ENCODE measurements around the gene TRPV6. TPM values are rescaled to one million over a fixed set of nuclear protein-coding genes. Genes with fewer than 3 reads are reported as not detected.

TRPV6 gene
- polyA plus RNA-seq, 3 donors from 2014 or later, result not detected

- Mint-ChIP-seq H3K4me1 (no peaks in the 10 kb centered on the region), H3K36me3 (no peaks in the 10 kb centered on the region), H3K27me3 (ENCODE audit: low read depth in 3 of 3) (peaks cover 3 to 6% (median 4%) of the 10 kb centered on the region in 3 donors), H3K4me3 (no peak overlapping the region), H3K27ac (no peak overlapping the region), H3K9me3 (no peaks in the 10 kb centered on the region)
- DNase-seq, result no peak
These were observed 12.2 kb downstream of the TRPV6 start for GRCh38 chr7:142873281-142873784.

- Mint-ChIP-seq H3K27me3 (ENCODE audit: low read depth in 3 of 3) (peaks cover 3 to 6% (median 4%) of the 10 kb centered on the region in 3 donors), H3K36me3 (no peaks in the 10 kb centered on the region), H3K9me3 (no peaks in the 10 kb centered on the region), H3K4me1 (no peaks in the 10 kb centered on the region), H3K27ac (no peak overlapping the region), H3K4me3 (no peak overlapping the region)
- no peak for DNase-seq
These were observed 13.4 kb downstream of the TRPV6 start for GRCh38 chr7:142872106-142872675.

GRCh38 chr7:142871260-142872105, 14.1 kb downstream of the TRPV6 start:
- H3K36me3 Mint-ChIP-seq, result no peaks in the 10 kb centered on the region
- H3K27me3 Mint-ChIP-seq (ENCODE audit: low read depth in 3 of 3), result peaks cover 3 to 6% (median 4%) of the 10 kb centered on the region in 3 donors
- H3K9me3 Mint-ChIP-seq, result no peaks in the 10 kb centered on the region
- no peaks in the 10 kb centered on the region for H3K4me1 Mint-ChIP-seq
- DNase-seq, result no peak
- no peak overlapping the region for H3K27ac Mint-ChIP-seq
- H3K4me3 Mint-ChIP-seq, result no peak overlapping the region

GRCh38 chr7:142870566-142871259, 14.8 kb downstream of the TRPV6 start:
- Mint-ChIP-seq H3K36me3 (no peaks in the 10 kb centered on the region), H3K27ac (no peak overlapping the region), H3K9me3 (no peaks in the 10 kb centered on the region), H3K4me3 (no peak overlapping the region), H3K4me1 (no peaks in the 10 kb centered on the region), H3K27me3 (ENCODE audit: low read depth in 3 of 3) (peaks cover 2 to 4% (median 3%) of the 10 kb centered on the region in 3 donors)
- DNase-seq, result no peak

- Mint-ChIP-seq H3K27ac (no peak overlapping the region), H3K4me1 (no peaks in the 10 kb centered on the region), H3K27me3 (ENCODE audit: low read depth in 3 of 3) (peaks cover 1 to 2% (median 2%) of the 10 kb centered on the region in 3 donors), H3K36me3 (no peaks in the 10 kb centered on the region), H3K4me3 (no peak overlapping the region), H3K9me3 (no peaks in the 10 kb centered on the region)
- no peak for DNase-seq
These were observed 15.4 kb downstream of the TRPV6 start for GRCh38 chr7:142870147-142870559.

GRCh38 chr7:142869434-142869833, 16.1 kb downstream of the TRPV6 start:
- no peaks in the 10 kb centered on the region for H3K9me3 Mint-ChIP-seq
- no peak for DNase-seq
- H3K4me3 Mint-ChIP-seq, result no peak overlapping the region
- H3K4me1 Mint-ChIP-seq, result no peaks in the 10 kb centered on the region
- no peaks in the 10 kb centered on the region for H3K36me3 Mint-ChIP-seq
- H3K27ac Mint-ChIP-seq, result no peak overlapping the region
- peaks cover 0 to 2% (median 2%) of the 10 kb centered on the region in 3 donors for H3K27me3 Mint-ChIP-seq (ENCODE audit: low read depth in 3 of 3)

GRCh38 chr7:142868986-142869415, 16.5 kb downstream of the TRPV6 start:
- no peak overlapping the region for H3K27ac Mint-ChIP-seq
- H3K4me1 Mint-ChIP-seq, result no peaks in the 10 kb centered on the region
- no peaks in the 10 kb centered on the region for H3K36me3 Mint-ChIP-seq
- H3K27me3 Mint-ChIP-seq (ENCODE audit: low read depth in 3 of 3), result peaks cover 0 to 2% (median 2%) of the 10 kb centered on the region in 3 donors
- H3K4me3 Mint-ChIP-seq, result no peak overlapping the region
- H3K9me3 Mint-ChIP-seq, result no peaks in the 10 kb centered on the region
- DNase-seq, result no peak

GRCh38 chr7:142868188-142868985, 17.2 kb downstream of the TRPV6 start:
- Mint-ChIP-seq H3K27me3 (ENCODE audit: low read depth in 3 of 3) (peaks cover 0 to 2% (median 2%) of the 10 kb centered on the region in 3 donors), H3K27ac (no peak overlapping the region), H3K36me3 (no peaks in the 10 kb centered on the region), H3K4me1 (no peaks in the 10 kb centered on the region), H3K4me3 (no peak overlapping the region), H3K9me3 (no peaks in the 10 kb centered on the region)
- no peak for DNase-seq

- Mint-ChIP-seq H3K4me3 (no peak overlapping the region), H3K9me3 (no peaks in the 10 kb centered on the region), H3K36me3 (peaks cover 0 to 4% (median 0%) of the 10 kb centered on the region in 3 donors), H3K27me3 (ENCODE audit: low read depth in 3 of 3) (peaks cover 0 to 4% (median 2%) of the 10 kb centered on the region in 3 donors), H3K4me1 (no peaks in the 10 kb centered on the region), H3K27ac (no peak overlapping the region)
- no peak for DNase-seq
These were observed 18.0 kb downstream of the TRPV6 start for GRCh38 chr7:142867398-142868187.

- H3K36me3 Mint-ChIP-seq, result peaks cover 0 to 4% (median 0%) of the 10 kb centered on the region in 3 donors
- H3K4me3 Mint-ChIP-seq, result no peak overlapping the region
- H3K9me3 Mint-ChIP-seq, result no peaks in the 10 kb centered on the region
- no peak for DNase-seq
- peaks cover 0 to 4% (median 0%) of the 10 kb centered on the region in 3 donors for H3K27me3 Mint-ChIP-seq (ENCODE audit: low read depth in 3 of 3)
- H3K27ac Mint-ChIP-seq, result no peak overlapping the region
- no peaks in the 10 kb centered on the region for H3K4me1 Mint-ChIP-seq
These were observed 18.5 kb downstream of the TRPV6 start for GRCh38 chr7:142867097-142867378.

GRCh38 chr7:142866361-142867096, 19.0 kb downstream of the TRPV6 start:
- no peaks in the 10 kb centered on the region for H3K9me3 Mint-ChIP-seq
- no peak overlapping the region for H3K27ac Mint-ChIP-seq
- no peaks in the 10 kb centered on the region for H3K4me1 Mint-ChIP-seq
- H3K27me3 Mint-ChIP-seq (ENCODE audit: low read depth in 3 of 3), result peaks cover 0 to 4% (median 0%) of the 10 kb centered on the region in 3 donors
- no peak for DNase-seq
- no peak overlapping the region for H3K4me3 Mint-ChIP-seq
- peaks cover 0 to 4% (median 0%) of the 10 kb centered on the region in 3 donors for H3K36me3 Mint-ChIP-seq

GRCh38 chr7:142865766-142866165, 19.8 kb downstream of the TRPV6 start:
- no peak for DNase-seq
- H3K36me3 Mint-ChIP-seq, result peaks cover 0 to 4% (median 0%) of the 10 kb centered on the region in 3 donors
- H3K27me3 Mint-ChIP-seq (ENCODE audit: low read depth in 3 of 3), result peaks cover 0 to 4% (median 0%) of the 10 kb centered on the region in 3 donors
- no peaks in the 10 kb centered on the region for H3K9me3 Mint-ChIP-seq
- no peaks in the 10 kb centered on the region for H3K4me1 Mint-ChIP-seq
- H3K4me3 Mint-ChIP-seq, result no peak overlapping the region
- no peak overlapping the region for H3K27ac Mint-ChIP-seq
